NCI-H1436 treated with DMSO at 0.1 percent for 48 hours (cell line): ENCODE data around the gene PGAM2.

Experiments used
- DNase-seq: peaks from one replicate; lab custom pipeline; 2025; lab: John Stamatoyannopoulos, UW

The PGAM2 gene

DNA sequence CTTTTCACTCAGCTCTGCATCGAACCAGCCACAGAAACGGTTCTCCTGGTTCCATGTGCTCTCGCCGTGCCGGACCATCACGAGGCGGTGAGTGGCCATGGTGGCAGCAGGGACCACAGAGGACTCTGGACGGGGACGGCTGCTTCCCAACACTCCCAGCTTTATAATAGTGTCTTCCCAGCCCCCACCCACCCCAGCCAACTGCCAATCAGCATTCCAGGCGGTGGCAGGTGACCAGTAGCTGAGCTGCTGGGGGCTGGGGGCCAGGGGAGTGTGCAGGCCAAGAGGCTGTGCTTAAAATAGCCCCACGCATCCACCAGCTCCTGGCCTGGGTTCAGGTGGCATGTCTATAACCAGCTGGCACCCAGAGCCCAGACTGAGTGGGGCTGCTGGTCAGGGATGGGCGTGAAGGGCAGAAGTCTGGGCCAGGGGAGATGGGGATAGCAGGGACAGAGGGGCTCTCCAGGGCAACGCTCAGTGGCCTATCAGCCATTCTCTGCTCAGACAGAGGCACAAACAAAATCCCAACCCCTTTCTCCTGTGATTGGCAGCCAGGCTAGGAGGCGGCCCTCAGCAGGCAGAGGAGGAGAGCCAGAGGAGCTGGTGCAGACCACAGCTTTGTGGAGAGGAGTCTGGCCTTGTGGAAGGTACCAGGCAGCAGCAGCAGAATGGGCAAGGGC is at the start of gene PGAM2:
Gene PGAM2 (minus strand): TSS at position 137 of the 680 bp plus-strand sequence. CDS start 38 bp downstream, at position 99.
- no peak for DNase-seq

DNA sequence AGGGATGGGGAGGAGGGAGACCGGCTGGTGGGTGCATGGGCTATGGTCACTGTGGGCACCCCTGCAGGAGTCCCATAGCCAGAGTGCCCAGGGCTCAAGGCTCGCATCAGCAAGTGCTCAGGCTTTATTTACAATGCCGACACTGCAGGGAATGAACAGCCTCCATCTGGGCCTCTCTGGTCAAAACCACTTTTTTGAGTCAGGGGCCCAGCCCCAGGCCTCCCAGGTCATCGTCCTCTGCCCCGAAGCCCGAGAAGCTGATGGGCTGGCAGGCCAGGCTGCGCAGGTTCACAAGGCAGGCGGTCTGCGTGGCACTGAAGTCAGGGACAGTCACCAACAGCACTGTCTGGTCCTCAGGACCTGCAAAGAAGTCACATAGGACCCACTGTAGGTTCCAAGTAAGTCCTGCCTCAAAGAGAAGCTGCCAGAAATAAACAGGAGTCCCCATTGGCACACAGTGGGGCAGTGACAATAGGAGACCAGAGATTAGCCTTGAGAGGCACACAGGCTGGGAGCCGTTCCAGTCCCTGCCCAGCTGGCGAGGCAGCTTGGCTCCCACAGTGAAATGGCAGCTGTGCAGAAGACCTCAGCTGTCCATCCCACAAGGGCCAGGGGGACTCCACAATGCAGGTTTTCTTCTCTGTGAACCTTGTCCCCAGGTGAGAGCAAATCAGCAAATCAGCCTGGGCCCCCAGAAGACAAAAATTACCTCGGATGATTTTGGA is 49.4 kb upstream of the PGAM2 start:
- DNase-seq: no peak

DNA sequence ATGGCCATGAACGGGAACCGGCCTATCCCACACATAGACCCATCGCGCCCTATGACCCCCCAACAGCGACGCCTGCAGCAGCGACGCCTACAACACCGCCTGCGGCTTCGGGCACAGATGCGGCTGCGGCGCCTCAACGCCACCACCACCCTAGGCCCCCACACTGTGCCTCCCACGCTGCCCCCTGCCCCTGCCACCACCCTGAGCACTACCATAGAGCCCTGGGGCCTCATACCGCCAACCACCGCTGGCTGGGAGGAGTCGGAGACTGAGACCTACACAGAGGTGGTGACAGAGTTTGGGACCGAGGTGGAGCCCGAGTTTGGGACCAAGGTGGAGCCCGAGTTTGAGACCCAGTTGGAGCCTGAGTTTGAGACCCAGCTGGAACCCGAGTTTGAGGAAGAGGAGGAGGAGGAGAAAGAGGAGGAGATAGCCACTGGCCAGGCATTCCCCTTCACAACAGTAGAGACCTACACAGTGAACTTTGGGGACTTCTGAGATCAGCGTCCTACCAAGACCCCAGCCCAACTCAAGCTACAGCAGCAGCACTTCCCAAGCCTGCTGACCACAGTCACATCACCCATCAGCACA is 48.5 kb upstream of the PGAM2 start:
- DNase-seq: no peak

DNA sequence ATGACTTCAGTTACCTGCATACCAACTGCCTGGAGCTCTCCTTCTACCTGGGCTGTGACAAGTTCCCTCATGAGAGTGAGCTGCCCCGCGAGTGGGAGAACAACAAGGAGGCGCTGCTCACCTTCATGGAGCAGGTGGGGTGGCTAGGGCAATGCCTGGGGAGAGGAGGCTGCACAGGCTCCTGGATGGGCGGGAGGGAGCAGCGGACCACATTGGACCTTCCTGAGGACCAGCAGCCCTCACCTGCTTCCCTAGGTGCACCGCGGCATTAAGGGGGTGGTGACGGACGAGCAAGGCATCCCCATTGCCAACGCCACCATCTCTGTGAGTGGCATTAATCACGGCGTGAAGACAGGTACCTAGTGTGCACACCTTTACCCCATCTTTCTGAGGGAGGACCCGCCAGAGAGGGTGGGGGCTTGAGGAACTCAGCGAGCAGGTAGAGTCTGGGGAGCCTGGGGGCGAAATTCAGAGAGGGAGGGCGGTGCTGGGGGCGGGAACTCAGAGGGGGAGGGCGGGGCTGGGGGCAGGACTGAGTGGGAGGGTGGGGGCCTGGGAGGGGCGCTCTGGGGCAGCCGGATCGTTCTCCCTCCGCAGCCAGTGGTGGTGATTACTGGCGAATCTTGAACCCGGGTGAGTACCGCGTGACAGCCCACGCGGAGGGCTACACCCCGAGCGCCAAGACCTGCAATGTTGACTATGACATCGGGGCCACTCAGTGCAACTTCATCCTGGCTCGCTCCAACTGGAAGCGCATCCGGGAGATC is 47.8 kb upstream of the PGAM2 start:
- DNase-seq: no peak

DNA sequence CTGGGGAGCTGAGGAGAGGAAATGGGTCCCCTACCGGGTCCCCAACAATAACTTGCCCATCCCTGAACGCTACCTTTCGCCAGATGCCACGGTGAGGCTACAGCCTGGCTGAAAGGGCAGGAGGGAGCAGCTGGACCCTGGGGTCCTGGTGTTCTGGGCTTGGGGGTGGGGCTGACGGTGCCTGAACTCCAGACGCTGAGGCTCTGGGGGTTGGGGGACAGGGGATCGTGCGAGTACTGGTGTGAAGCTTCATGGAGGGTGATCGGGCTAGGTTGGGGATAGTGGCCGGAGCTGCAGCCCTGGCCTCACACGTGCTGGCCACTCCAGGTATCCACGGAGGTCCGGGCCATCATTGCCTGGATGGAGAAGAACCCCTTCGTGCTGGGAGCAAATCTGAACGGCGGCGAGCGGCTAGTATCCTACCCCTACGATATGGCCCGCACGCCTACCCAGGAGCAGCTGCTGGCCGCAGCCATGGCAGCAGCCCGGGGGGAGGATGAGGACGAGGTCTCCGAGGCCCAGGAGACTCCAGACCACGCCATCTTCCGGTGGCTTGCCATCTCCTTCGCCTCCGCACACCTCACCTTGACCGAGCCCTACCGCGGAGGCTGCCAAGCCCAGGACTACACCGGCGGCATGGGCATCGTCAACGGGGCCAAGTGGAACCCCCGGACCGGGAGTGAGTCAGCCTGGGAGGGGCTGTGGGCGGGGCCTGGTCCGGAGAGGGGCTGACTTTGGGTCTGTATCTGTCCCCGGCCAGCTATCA is 47.0 kb upstream of the PGAM2 start:
- no peak for DNase-seq

DNA sequence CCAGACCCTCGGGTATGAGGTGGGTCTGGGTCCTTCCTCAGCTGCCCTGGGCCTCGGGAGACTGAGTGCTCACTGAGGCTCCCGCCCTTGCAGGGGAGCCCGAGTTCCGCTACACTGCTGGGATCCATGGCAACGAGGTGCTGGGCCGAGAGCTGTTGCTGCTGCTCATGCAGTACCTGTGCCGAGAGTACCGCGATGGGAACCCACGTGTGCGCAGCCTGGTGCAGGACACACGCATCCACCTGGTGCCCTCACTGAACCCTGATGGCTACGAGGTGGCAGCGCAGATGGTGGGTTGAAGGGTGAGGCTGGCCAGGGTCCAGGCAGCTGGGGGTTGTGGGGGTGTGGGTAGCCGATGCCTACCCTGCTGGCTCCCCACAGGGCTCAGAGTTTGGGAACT is 46.4 kb upstream of the PGAM2 start:
- DNase-seq: no peak

DNA sequence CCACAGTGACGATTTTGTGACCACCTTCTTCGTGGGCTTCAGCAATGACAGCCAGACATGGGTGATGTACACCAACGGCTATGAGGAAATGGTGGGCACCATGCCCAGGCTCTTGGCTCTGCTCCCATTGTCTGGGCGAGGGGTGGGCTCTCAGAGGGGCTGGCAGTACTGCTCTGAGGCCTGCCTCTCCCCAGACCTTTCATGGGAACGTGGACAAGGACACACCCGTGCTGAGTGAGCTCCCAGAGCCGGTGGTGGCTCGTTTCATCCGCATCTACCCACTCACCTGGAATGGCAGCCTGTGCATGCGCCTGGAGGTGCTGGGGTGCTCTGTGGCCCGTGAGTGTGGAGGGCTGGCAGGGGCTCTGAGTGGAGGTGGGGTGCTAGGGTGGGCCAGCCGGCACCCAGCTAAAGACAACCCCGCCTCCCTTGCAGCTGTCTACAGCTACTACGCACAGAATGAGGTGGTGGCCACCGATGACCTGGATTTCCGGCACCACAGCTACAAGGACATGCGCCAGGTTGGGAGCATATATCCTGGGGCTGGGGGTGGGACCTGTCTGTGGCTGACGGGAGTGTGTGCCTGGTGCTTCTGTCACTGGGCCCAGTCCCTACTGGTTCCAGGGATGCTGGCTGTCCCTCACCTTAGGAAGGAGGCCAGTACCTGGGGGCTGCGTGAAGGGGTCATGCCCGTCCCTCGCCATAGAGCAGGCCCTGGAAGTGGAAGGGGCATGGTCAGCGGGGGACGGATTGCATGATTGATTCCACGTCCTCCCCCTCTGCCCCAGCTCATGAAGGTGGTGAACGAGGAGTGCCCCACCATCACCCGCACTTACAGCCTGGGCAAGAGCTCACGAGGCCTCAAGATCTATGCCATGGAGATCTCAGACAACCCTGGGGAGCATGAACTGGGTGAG is 45.6 kb upstream of the PGAM2 start:
- DNase-seq: no peak

DNA sequence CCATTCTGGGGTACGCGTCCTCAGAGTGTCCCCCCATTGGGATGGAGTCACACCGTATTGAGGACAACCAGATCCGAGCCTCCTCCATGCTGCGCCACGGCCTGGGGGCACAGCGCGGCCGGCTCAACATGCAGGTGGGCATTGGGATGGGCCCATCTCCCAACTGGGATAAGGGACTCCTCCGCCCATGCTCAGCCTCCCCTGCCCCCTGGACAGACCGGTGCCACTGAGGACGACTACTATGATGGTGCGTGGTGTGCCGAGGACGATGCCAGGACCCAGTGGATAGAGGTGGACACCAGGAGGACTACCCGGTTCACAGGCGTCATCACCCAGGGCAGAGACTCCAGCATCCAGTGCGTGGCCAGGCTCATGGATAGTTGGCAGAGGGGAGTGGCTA is 44.6 kb upstream of the PGAM2 start:
- no peak for DNase-seq

DNA sequence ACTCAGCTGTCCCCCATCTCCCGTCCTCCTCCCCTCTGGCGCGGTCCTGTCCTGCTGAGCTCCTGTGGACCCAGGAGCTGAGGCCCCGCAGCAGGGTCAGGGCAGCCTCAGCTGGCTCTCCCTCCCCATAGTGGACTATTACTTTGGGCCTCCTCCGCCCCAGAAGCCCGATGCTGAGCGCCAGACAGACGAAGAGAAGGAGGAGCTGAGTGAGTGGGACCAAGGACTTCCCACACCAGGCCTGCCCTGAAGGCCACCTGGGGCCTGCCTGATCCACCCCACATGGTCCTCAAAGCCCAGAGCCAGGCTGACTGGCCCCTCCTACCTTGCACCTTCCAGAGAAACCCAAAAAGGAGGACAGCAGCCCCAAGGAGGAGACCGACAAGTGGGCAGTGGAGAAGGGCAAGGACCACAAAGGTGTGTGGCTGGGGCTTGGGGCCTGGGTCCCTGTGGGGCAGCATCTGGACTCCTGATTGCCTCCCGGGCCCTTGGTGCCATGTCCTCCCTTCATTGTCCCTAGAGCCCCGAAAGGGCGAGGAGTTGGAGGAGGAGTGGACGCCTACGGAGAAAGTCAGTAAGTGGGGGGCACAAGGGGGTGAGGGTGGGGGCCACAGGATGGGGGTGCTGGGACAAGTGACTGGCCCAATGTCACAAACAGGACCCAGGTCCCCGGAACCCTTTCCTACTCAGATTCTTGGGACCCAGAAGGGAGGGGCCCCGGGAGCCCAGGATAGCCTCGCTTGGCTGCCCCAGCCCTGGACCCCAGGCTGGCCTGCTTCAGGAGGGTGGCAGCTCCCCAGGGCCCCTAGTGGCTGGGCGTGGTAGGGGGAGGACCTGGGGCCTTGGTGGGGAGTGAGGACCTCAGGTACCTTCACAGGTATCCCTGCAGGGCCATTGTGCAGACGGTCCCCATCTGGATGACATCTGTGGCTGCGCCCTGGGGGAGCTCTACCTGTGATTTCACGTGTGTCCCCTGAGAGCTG is 43.7 kb upstream of the PGAM2 start:
- no peak for DNase-seq

DNA sequence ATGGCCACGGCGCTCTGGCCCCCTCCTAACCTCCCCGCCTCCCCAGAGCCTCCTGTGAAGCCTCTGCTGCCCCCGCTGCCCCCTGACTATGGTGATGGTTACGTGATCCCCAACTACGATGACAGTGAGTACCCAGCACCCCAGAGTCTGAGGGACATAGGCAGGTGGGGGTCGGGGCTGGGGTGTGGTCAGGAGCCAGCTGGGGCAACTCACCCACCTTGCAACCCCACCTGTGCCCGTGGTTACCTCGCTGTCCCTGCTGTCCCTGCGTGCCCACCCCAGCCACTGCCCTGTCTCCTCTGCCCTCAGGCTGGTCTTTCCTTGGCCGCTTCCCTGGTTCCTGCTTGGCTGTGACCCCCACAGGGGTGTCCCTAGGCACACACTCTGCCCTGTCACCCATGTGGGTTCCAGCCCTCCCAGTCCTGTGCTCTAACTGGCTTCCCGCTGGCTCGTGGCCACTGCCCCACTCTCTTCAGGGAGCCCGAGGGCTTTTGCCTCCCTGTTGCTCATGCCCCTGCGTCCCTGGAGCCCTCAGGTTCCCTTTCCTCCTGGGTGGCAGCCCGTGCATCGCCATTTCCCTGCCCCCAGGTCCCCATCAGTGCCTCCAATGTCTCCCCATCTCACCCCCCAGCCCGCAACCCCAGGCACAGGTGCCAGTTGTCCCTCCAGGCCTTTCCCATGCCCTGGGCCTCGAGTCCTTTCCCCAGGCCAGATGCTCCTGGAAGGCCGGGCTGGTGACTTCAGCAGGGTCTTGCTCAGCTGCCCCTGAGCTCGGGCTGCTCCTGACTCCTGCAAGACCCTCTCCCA is 42.8 kb upstream of the PGAM2 start:
- DNase-seq: no peak

DNA sequence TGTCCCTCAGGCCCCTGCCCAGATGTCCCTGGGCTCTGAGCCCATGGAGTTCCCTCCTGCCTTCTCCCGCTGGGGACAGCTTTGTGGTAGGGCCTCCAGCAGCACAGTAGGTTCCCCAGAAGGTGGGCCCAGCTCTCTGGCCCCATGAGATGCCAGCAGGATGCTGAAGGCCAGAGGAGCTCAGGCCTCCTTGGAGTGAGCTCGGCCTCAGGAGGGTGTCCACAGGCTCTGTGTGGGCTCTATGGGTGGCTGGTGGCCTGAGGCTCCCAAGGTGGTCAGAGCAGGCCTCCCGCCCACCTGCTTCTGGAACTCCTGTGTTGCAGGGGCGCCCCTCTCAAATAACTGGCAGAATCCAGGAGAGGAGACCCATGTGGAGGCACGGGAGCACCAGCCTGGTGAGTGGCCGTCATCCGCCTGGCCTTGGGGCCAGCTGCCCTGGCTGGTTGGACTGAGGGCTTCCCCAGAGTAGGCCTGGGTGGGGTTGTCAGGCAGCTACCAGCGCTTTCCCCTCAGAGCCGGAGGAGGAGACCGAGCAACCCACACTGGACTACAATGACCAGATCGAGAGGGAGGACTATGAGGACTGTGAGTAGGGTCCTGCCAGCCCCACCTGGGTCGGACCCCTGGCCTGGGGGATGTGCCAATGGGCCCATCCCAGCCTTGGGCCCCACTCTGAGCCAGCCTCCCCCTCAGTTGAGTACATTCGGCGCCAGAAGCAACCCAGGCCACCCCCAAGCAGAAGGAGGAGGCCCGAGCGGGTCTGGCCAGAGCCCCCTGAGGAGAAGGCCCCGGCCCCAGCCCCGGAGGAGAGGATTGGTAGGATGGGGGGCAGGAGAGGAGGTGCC is 42.0 kb upstream of the PGAM2 start:
- no peak for DNase-seq

DNA sequence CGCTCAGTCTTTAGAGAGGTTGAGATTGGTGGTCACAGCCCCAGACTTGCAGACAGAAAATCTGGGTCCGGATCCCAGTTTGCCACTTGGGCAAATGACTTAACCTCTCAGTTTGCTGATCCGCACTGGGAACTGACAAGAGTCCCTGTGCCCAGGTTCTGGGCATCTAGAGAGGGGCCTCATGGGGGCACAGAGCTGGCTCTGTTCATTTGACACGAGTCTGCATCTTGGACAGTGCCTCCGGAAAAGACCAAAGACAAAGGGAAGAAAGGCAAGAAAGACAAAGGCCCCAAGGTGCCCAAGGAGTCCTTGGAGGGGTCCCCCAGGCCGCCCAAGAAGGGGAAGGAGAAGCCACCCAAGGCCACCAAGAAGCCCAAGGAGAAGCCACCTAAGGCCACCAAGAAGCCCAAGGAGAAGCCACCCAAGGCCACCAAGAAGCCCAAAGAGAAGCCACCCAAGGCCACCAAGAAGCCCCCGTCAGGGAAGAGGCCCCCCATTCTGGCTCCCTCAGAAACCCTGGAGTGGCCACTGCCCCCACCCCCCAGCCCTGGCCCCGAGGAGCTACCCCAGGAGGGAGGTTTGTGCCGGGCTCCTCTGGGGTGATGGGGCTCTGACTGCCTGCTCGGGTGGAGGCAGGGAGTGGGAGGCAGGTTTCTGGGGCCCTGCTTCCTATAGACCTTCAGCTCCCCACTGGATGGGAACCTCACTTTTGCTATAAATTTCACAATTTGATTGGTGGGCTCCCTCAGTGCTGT is 41.1 kb upstream of the PGAM2 start:
- DNase-seq: no peak

DNA sequence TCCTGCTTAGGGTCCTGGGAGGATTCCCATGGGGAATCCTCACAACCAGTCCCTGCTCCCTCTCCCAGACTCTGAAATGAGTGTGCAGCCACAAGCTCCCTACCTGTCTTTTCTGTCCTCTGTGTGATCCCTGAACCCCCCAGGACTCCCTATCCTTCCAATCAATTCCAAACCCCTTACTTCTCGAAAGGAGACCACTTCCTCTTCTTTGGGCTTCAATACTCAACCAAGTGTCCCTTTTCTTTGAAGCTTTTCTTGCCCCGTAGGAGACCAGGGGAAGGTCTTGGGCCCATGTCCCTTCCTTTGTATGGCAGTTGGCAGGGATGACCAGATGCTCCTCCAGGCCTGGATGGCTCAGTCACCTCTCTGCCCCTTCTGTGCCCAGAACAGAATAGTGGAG is 40.5 kb upstream of the PGAM2 start:
- DNase-seq: no peak

DNA sequence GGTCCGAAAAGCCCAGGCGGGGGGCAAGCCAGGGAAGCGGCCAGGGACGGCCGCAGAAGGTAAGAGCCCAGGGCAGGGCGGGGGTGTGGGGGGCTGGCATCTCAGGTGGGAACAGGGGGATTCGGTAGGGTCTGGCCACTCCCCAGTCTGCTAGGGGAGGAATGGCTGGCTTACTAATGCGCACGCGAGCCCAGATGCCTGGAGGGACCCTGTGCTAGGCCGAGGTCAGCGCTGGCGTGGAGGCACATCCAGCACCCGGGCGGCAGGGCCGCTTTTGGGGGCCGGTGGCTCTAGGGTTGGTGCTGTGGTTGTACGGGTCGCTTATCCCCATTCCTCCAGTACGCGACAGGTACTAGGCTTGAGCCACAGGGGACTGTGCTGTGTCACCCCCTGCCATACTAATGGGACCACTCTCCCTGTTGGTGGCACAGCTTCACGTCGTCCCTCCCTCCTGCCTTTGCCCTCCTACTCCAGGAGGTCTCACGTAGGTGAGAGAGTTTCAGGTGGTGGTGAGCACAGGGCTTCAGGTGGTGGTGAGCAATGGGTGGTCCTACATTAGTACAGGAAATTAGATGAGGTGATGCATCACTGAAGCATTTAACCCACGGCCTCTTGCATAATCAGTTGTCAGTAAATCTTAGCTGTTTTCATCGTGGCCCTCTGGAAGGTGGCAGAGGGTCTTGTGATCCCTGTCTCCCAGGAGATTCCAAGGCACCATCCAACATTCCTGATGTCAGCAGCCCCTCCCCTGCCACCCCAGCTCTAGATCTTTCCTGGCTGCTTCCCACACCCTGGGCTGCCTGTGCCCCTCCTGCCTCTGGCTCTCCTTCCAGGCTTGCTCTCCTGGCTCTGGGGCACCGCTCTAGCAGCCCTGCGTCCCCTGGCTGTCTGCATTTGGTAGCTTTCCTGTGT is 39.7 kb upstream of the PGAM2 start:
- DNase-seq: no peak

DNA sequence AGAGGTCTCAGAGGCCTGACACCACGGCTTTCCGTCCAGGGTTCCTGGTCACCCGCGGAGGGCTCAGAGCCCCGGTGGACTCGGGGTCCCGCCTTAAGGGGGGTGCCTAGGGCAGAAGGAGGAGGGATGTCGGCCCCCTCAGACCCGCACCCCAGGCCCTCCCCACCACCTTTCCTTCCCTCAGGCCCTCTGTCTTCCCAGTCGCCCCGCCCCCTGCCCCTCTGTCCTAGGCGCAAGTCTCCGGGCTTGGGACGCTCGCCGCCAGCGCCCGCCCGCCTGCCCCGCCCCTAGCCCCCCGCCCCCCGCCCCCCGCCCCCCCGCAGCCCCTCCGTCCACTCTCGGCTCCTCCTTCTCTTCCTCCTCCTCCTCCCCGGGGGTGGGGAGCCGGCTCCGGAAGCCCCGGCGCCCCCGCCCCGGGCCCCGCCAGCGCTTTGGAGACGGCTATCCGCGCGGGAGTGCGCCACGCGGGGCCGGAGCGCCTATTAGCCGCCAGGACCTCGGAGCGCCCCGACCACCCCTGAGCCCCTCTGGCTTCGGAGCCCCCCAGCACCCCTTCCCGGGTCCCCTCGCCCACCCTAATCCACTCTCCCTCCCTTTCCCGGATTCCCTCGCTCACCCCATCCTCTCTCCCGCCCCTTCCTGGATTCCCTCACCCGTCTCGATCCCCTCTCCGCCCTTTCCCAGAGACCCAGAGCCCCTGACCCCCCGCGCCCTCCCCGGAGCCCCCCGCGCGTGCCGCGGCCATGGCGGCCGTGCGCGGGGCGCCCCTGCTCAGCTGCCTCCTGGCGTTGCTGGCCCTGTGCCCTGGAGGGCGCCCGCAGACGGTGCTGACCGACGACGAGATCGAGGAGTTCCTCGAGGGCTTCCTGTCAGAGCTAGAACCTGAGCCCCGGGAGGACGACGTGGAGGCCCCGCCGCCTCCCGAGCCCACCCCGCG is 38.8 kb upstream of the PGAM2 start, which contains the start of gene AEBP1:
Gene AEBP1 (plus strand): TSS at position 423 of the 937 bp plus-strand sequence. CDS start 321 bp downstream, at position 744.
- no peak for DNase-seq
